Smooth muscle cell (in vitro differentiated cells): Measurements from ENCODE around the gene LRRC74B. TPM values are rescaled to one million over a fixed set of nuclear protein-coding genes. Genes with fewer than 3 reads are reported as not detected.
"Not testable (repeated sequence)": the region's sequence is repeated elsewhere in the genome, so short reads cannot be mapped to it uniquely, and the experiment has no call there.

Source experiments
- DNase-seq: peaks from one replicate; lab custom pipeline; 2025; ENCODE audit not compliant: unreplicated experiment; lab: John Stamatoyannopoulos, UW
- H2AFZ ChIP-seq: fragments of 200-600 bp; sonication (generic); 2 replicates; pipeline ENCODE4 v1.6.0; 2016; ENCODE audit warnings: antibody characterized with exemption, low read depth, mild to moderate bottlenecking
- H3F3A ChIP-seq: fragments of 200-600 bp; sonication (generic); 2 replicates; pipeline ENCODE4 v1.6.0; 2017; ENCODE audit warnings: antibody characterized with exemption, low read depth
- H3K27ac ChIP-seq: fragments of 200-600 bp; sonication (generic); 2 replicates; pipeline ENCODE4 v1.5.1; 2016; ENCODE audit warnings: low read depth, mild to moderate bottlenecking
- H3K27me3 ChIP-seq: fragments of 200-600 bp; sonication (generic); 2 replicates; pipeline ENCODE4 v1.6.1; 2016; ENCODE audit warnings: low read depth, mild to moderate bottlenecking
- H3K36me3 ChIP-seq: fragments of 200-600 bp; sonication (generic); 2 replicates; pipeline ENCODE4 v1.5.1; 2016; ENCODE audit warnings: low read depth
- H3K4me1 ChIP-seq: fragments of 200-600 bp; sonication (generic); 2 replicates; pipeline ENCODE4 v1.5.1; 2016; ENCODE audit warnings: low read depth
- H3K4me2 ChIP-seq: fragments of 200-600 bp; sonication (generic); 2 replicates; pipeline ENCODE4 v1.6.0; 2016; ENCODE audit warnings: mild to moderate bottlenecking
- H3K4me3 ChIP-seq: fragments of 200-600 bp; sonication (generic); 2 replicates; pipeline ENCODE4 v1.5.1; 2016; ENCODE audit warnings: mild to moderate bottlenecking
- H3K79me2 ChIP-seq: fragments of 200-600 bp; sonication (generic); 2 replicates; pipeline ENCODE4 v1.6.0; 2016; ENCODE audit warnings: low read depth, mild to moderate bottlenecking
- H3K9ac ChIP-seq: fragments of 200-600 bp; sonication (generic); 2 replicates; pipeline ENCODE4 v1.6.0; 2016; ENCODE audit warnings: low read depth
- H3K9me3 ChIP-seq: fragments of 200-600 bp; sonication (generic); replicated peaks from 2 replicates; pipeline ENCODE4 v1.5.1; 2016; ENCODE audit warnings: low read depth
- H4K20me1 ChIP-seq: fragments of 200-600 bp; sonication (generic); 2 replicates; pipeline ENCODE4 v1.6.0; 2016; ENCODE audit warnings: low read depth
- CTCF ChIP-seq: fragments of 200-600 bp; sonication (generic); IDR thresholded peaks from 2 replicates; pipeline ENCODE4 v1.5.1; 2017; ENCODE audit warnings: borderline replicate concordance, mild to moderate bottlenecking, antibody characterized with exemption; ENCODE audit not compliant: insufficient read depth, poor library complexity, severe bottlenecking
- WGBS: methylation state at CpG from one replicate; pipeline ENCODE4 v1.1.7; 2016; ENCODE audit warnings: low lambda C conversion rate; 5-methylcytosine and 5-hydroxymethylcytosine counted together
- polyA plus RNA-seq: library from polyadenylated mRNA; unstranded; fragments of >200 nt; fragmentation: Nextera tagmentation; extraction: Ambion mirVana; gene quantifications from 2 replicates; pipeline ENCODE4 v1.2.1, GENCODE V29; 2016
- total RNA-seq: library from RNA; depleted of rRNA; stranded (reverse); fragments of >200 nt; gene quantifications from 2 replicates; pipeline ENCODE4 v1.2.3, GENCODE V29; 2014

LRRC74B gene
- total and polyA plus RNA-seq, 2 experiments from 2014 or later = not detected

GRCh38 chr22:21091220-21091619 lies 45.5 kb downstream of the LRRC74B start:
- not testable (repeated sequence) for H3F3A ChIP-seq, H3K9me3 ChIP-seq
- WGBS = 90% methylated on average over 11 of the region's 11 CpGs

DNA sequence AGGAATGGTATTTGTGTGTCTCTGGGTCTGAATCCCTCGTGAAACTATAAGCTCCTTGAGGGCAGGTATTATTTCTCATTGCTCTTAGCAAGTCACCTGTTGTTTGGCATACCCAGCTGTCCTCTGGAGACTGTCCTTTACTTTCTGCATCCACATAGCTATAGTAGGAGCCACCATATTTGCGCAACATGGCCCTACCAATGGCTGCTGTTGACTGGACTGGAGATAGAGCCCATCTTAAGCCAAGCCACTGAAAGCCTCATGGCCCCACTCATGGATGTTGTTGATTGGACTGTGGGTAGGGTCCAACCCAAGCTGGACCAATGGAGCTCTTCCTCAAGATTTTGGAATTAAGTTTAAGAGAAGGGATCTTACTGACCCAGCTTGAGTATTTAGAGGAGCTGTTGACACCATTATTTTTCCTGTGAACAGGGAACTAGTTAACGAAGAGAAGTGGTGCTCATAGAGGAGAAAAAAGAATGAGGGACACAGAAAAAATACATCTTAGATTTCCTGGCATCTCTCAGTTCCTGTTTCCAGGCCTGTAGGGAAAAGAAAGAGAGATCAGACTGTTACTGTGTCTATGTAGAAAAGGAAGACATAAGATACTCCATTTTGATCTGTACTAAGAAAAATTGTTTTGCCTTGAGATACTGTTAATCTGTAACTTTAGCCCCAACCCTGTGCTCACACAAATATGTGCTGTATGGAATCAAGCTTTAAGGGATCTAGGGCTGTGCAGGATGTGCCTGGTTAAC lies 47.2 kb downstream of the LRRC74B start:
- Histone ChIP-seq H3K4me2 (no peak overlapping the region), H4K20me1 (no peaks in the 10 kb centered on the region), H3K27ac (no peak overlapping the region), H3K9ac (no peak overlapping the region), H2AFZ (no peak overlapping the region), H3F3A (no peaks in the 10 kb centered on the region), H3K9me3 (no peaks in the 10 kb centered on the region), H3K4me1 (no peaks in the 10 kb centered on the region), H3K79me2 (no peaks in the 10 kb centered on the region), H3K27me3 (no peaks in the 10 kb centered on the region), H3K36me3 (no peaks in the 10 kb centered on the region), H3K4me3 (no peak overlapping the region)
- no peak for DNase-seq
- 93% methylated on average over 3 of the region's 3 CpGs for WGBS
- TF ChIP-seq CTCF = no peak

More at GRCh38 chr22:21091220-21091619, 45.5 kb downstream of the LRRC74B start:
- not testable (repeated sequence) for H3K9ac ChIP-seq, H3K36me3 ChIP-seq, H3K27me3 ChIP-seq, H2AFZ ChIP-seq, DNase-seq, H4K20me1 ChIP-seq, H3K79me2 ChIP-seq, H3K27ac ChIP-seq, H3K4me2 ChIP-seq, H3K4me1 ChIP-seq, H3K4me3 ChIP-seq

DNA sequence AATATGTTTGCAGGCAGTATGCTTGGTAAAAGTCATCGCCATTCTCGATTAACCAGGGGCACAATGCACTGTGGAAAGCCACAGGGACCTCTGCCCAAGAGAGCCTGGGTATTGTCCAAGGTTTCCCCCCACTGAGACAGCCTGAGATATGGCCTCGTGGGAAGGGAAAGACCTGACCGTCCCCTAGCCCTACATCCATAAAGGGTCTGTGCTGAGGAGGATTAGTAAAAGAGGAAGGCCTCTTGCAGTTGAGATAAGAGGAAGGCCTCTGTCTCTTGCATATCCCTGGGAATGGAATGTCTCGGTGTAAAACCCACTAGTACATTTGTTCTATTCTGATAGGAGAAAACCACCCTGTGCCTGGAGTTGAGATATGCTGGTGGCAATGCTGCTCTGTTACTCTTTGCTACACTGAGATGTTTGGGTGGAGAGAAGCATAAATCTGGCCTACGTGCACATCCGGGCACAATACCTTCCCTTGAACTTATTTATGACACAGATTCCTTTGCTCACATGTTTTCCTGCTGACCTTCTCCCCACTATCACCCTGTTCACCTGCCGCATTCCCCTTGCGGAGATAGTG lies 47.9 kb downstream of the LRRC74B start:
- H3K4me3 ChIP-seq, H3K79me2 ChIP-seq, H3K9me3 ChIP-seq, H3K36me3 ChIP-seq, DNase-seq, H2AFZ ChIP-seq, H3K27me3 ChIP-seq, H4K20me1 ChIP-seq, H3K4me1 ChIP-seq, H3K4me2 ChIP-seq, H3F3A ChIP-seq, H3K27ac ChIP-seq, H3K9ac ChIP-seq: not testable (repeated sequence)
- WGBS = 57% methylated on average over 9 of the region's 9 CpGs

DNA sequence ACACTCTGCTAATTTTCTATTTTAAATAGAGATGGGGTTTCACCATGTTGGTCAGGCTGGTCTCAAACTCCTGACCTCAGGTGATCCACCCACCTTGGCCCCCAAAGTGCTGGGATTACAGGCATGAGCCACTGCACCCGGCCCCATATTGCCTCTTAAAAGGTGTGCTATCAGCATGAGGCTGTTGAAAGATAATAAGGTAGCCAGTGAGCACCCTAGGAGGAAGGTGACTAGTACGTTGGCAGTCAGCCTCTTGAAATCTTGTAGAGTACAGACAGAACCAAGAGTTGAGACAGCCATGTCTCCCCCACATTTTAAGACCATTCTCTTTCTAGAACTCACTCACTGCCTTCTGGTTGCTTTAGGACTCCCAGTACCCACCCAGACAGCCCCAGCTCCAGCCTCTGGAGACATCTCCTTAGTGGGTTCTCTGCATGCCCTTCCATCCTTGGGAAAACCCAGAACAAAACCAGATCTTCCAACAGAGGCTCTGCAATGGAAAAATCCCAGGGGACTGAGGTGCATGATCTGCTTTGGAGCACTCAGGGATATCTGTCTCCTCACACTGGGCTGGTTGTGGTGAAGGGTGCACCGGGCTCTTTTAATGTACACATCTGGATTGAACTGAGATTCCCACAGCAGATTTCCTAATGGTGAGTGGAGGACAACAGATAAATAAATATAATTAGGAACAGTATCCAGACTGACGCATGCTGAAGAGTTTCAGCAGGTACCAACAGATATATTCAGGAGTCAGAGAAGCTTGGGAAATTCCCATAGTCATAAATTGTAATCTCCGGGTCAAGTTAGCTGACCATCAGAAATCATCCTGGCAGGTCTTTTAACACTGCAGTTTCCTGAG lies 49.4 kb downstream of the LRRC74B start:
- Histone ChIP-seq H3K27me3 (no peaks in the 10 kb centered on the region), H3K4me3 (no peak overlapping the region), H3K9me3 (no peaks in the 10 kb centered on the region), H3K9ac (no peak overlapping the region), H3K4me1 (no peaks in the 10 kb centered on the region), H3K79me2 (no peaks in the 10 kb centered on the region), H3K36me3 (no peaks in the 10 kb centered on the region), H3K27ac (no peak overlapping the region), H3F3A (no peaks in the 10 kb centered on the region), H4K20me1 (no peaks in the 10 kb centered on the region), H2AFZ (no peak overlapping the region), H3K4me2 (no peak overlapping the region)
- WGBS = 75% methylated on average over 5 of the region's 5 CpGs
- no peak for TF ChIP-seq CTCF
- no peak for DNase-seq
